H9 (cell line): ENCODE measurements around the gene CD7. TPM values are rescaled to one million over a fixed set of nuclear protein-coding genes. Genes with fewer than 3 reads are reported as not detected.
A peak's percentile ranks its signal among the peaks of the same experiment; 100 is the strongest.

Source experiments
- DNase-seq: peaks from one replicate; pipeline ENCODE4 v3.0.0-alpha.2; 2017
- H2AFZ ChIP-seq: one replicate; pipeline ENCODE4 v1.6.1; 2013; ENCODE audit warnings: mild to moderate bottlenecking, low read length, control low read depth, moderate library complexity
- H2AK5ac ChIP-seq: 2 replicates; pipeline ENCODE4 v1.6.1; 2013; ENCODE audit warnings: low read length, control low read depth, mixed read lengths; ENCODE audit not compliant: insufficient read length
- H2BK120ac ChIP-seq: one replicate; pipeline ENCODE4 v1.6.1; 2013; ENCODE audit warnings: low read depth, mild to moderate bottlenecking, low read length, control low read depth, inconsistent platforms; ENCODE audit not compliant: poor library complexity, severe bottlenecking
- H2BK12ac ChIP-seq: 2 replicates; pipeline ENCODE4 v1.6.1; 2013; ENCODE audit warnings: low read length, control low read depth, mixed read lengths, low read depth; ENCODE audit not compliant: insufficient read length
- H2BK15ac ChIP-seq: 2 replicates; pipeline ENCODE4 v1.6.1; 2013; ENCODE audit warnings: low read depth, low read length, control low read depth
- H2BK20ac ChIP-seq: one replicate; pipeline ENCODE4 v1.6.1; 2013; ENCODE audit warnings: low read depth, mild to moderate bottlenecking, low read length, control low read depth, inconsistent platforms; ENCODE audit not compliant: poor library complexity, severe bottlenecking
- H2BK5ac ChIP-seq: 2 replicates; pipeline ENCODE4 v1.6.1; 2013; ENCODE audit warnings: low read length, control low read depth, mixed read lengths; ENCODE audit not compliant: insufficient read length
- H3K14ac ChIP-seq: 2 replicates; pipeline ENCODE4 v1.6.1; 2013; ENCODE audit warnings: low read length, control low read depth; ENCODE audit not compliant: insufficient read depth
- H3K18ac ChIP-seq: 2 replicates; pipeline ENCODE4 v1.6.1; 2013; ENCODE audit warnings: low read depth, mild to moderate bottlenecking, mixed read lengths, low read length, control low read depth; ENCODE audit not compliant: insufficient read length
- H3K23ac ChIP-seq: 2 replicates; pipeline ENCODE4 v1.6.1; 2013; ENCODE audit warnings: low read length, control low read depth, mixed read lengths, low read depth; ENCODE audit not compliant: insufficient read length
- H3K23me2 ChIP-seq: 2 replicates; pipeline ENCODE4 v1.6.1; 2013; ENCODE audit warnings: low read depth, mild to moderate bottlenecking, mixed read lengths, low read length, control low read depth; ENCODE audit not compliant: insufficient read length, poor library complexity, severe bottlenecking
- H3K27ac ChIP-seq: 2 replicates; pipeline ENCODE4 v1.5.1; 2013; ENCODE audit warnings: low read length, control low read depth, mixed read lengths, low read depth; ENCODE audit not compliant: insufficient read length
- H3K27me3 ChIP-seq: 2 replicates; pipeline ENCODE4 v1.6.1; 2013; ENCODE audit warnings: low read length, control low read depth, inconsistent platforms; ENCODE audit not compliant: insufficient read depth
- H3K4ac ChIP-seq: 2 replicates; pipeline ENCODE4 v1.6.1; 2013; ENCODE audit warnings: low read depth, mild to moderate bottlenecking, control low read depth, inconsistent platforms, low read length, moderate library complexity
- H3K4me1 ChIP-seq: 2 replicates; pipeline ENCODE4 v1.6.1; 2013; ENCODE audit warnings: low read length, control low read depth, inconsistent platforms; ENCODE audit not compliant: insufficient read depth
- H3K4me2 ChIP-seq: 2 replicates; pipeline ENCODE4 v1.6.1; 2013; ENCODE audit warnings: low read length, control low read depth, mixed read lengths; ENCODE audit not compliant: insufficient read length, insufficient read depth
- H3K56ac ChIP-seq: 2 replicates; pipeline ENCODE4 v1.6.1; 2013; ENCODE audit warnings: low read depth, mild to moderate bottlenecking, mixed read lengths, low read length, control low read depth; ENCODE audit not compliant: insufficient read length
- H3K79me1 ChIP-seq: 2 replicates; pipeline ENCODE4 v1.6.1; 2013; ENCODE audit warnings: low read depth, mild to moderate bottlenecking, moderate library complexity, low read length, control low read depth, inconsistent platforms; ENCODE audit not compliant: insufficient read depth, poor library complexity, severe bottlenecking
- H3K79me2 ChIP-seq: 2 replicates; pipeline ENCODE4 v1.6.1; 2013; ENCODE audit warnings: low read length, control low read depth, inconsistent platforms; ENCODE audit not compliant: insufficient read depth
- H3K9ac ChIP-seq: 2 replicates; pipeline ENCODE4 v1.6.1; 2013; ENCODE audit warnings: low read length, control low read depth, mixed read lengths; ENCODE audit not compliant: insufficient read length; ENCODE audit errors: extremely low read depth
- H3K9me3 ChIP-seq: one replicate; pipeline ENCODE4 v1.6.1; 2013; ENCODE audit warnings: low read depth, low read length, inconsistent platforms; ENCODE audit not compliant: control insufficient read depth
- H3T11ph ChIP-seq: one replicate; pipeline ENCODE4 v1.6.1; 2013; ENCODE audit warnings: mild to moderate bottlenecking, low read length, control low read depth, inconsistent platforms
- H4K20me1 ChIP-seq: one replicate; pipeline ENCODE4 v1.6.1; 2013; ENCODE audit not compliant: control insufficient read depth, insufficient read length, insufficient read depth
- H4K5ac ChIP-seq: 2 replicates; pipeline ENCODE4 v1.6.1; 2013; ENCODE audit warnings: low read depth, mild to moderate bottlenecking, mixed read lengths, low read length, control low read depth; ENCODE audit not compliant: insufficient read length
- H4K8ac ChIP-seq: replicated peaks from 2 replicates; pipeline ENCODE4 v1.6.1; 2013; ENCODE audit warnings: low read length, control low read depth, mixed read lengths, low read depth; ENCODE audit not compliant: insufficient read length
- H4K91ac ChIP-seq: 2 replicates; pipeline ENCODE4 v1.6.1; 2013; ENCODE audit warnings: low read depth, mild to moderate bottlenecking, moderate library complexity, mixed read lengths, low read length, control low read depth; ENCODE audit not compliant: insufficient read length
- H3K27ac Mint-ChIP-seq, 3 experiments: 2 replicates in 2 of 3; 3 replicates in 1 of 3; pipeline ENCODE4 v1.8.0; 2020 to 2021; ENCODE audit warnings: mixed read lengths in 3 of 3, mild to moderate bottlenecking in 1 of 3, moderate library complexity in 1 of 3
- H3K27me3 Mint-ChIP-seq: 2 replicates; pipeline ENCODE4 v1.8.0; 2021; ENCODE audit warnings: low read depth, mild to moderate bottlenecking, moderate library complexity, mixed read lengths
- H3K36me3 Mint-ChIP-seq, 3 experiments: 2 replicates in 2 of 3; 3 replicates in 1 of 3; pipeline ENCODE4 v1.8.0; 2020 to 2021; ENCODE audit warnings: low read depth in 3 of 3, mixed read lengths in 3 of 3; ENCODE audit not compliant: insufficient read depth in 1 of 3
- H3K4me1 Mint-ChIP-seq, 2 experiments: 2 replicates each; pipeline ENCODE4 v1.8.0; 2020; ENCODE audit warnings: mixed read lengths in 2 of 2
- H3K4me3 Mint-ChIP-seq, 2 experiments: 2 replicates in 1 of 2; 3 replicates in 1 of 2; pipeline ENCODE4 v1.8.0; 2020 to 2021; ENCODE audit warnings: mild to moderate bottlenecking in 2 of 2, mixed read lengths in 2 of 2, moderate library complexity in 1 of 2
- H3K9me3 Mint-ChIP-seq, 2 experiments: 2 replicates in 1 of 2; 3 replicates in 1 of 2; pipeline ENCODE4 v1.8.0; 2020; ENCODE audit warnings: mild to moderate bottlenecking in 2 of 2, mixed read lengths in 2 of 2, moderate library complexity in 1 of 2
- CTCF ChIP-seq: fragments of 200-600 bp; sonication (generic); conservative IDR thresholded peaks from 3 replicates; pipeline ENCODE4 v1.8.0; 2021; ENCODE audit warnings: antibody characterized with exemption, mild to moderate bottlenecking
- WGBS: extraction: QIAGEN DNeasy Blood & Tissue Kit; methylation state at CpG from one replicate; pipeline ENCODE4 v1.1.7; 2013; ENCODE audit warnings: missing lambda C conversion rate, low lambda C conversion rate, mixed read lengths; ENCODE audit not compliant: insufficient read length; ENCODE audit errors: extremely low coverage; 5-methylcytosine and 5-hydroxymethylcytosine counted together
- total RNA-seq: library from RNA; stranded (reverse); gene quantifications from 2 replicates; pipeline ENCODE4 v1.2.1, GENCODE V29; 2021

The CD7 gene
- total RNA-seq, 1 experiment from 2014 or later = 0.35 TPM

DNA sequence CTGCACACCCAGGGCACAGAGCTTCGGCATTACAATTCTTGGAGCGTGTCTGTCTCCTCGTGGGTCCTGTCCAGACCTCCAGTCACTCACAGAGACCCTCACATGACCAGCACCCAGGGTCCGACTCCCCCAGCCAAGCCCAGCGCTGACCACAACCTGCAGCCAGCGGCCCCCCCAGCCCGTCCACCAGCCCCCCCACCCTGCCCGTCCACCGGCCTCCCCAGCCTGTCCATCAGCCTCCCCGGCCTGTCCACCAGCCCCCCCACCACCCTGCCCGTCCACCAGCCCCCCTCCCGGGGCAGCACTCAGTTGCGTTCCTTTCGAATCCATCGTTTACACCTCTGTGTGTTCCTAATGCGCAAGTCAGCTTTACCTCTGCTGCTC, 10.3 kb upstream of the CD7 start:
- no peak overlapping the region for H3K4me2 ChIP-seq
- H3K27ac ChIP-seq = no peak overlapping the region
- H3K23ac ChIP-seq = no peak overlapping the region
- H2BK12ac ChIP-seq = no peak overlapping the region
- H3K18ac ChIP-seq = no peak overlapping the region
- no peaks in the 10 kb centered on the region for H3K9me3 ChIP-seq
- H2BK20ac ChIP-seq = no peak overlapping the region
- H3K4me1 ChIP-seq = peaks cover 5% of the 10 kb centered on the region; the same call in 1 of the 2 replicates
- Mint-ChIP-seq H3K27ac (no peak overlapping the region), H3K27me3 (peaks cover 51% of the 10 kb centered on the region), H3K4me1 (peaks cover 16 to 31% of the 10 kb centered on the region in 2 experiments), H3K36me3 (no peaks in the 10 kb centered on the region), H3K9me3 (no peaks in the 10 kb centered on the region), H3K4me3 (peak overlapping the region in 1 of 2 experiments; percentile 35; a peak in 1 of 5 replicates)
- no peak overlapping the region for H3K14ac ChIP-seq
- no peak overlapping the region for H4K8ac ChIP-seq
- TF ChIP-seq CTCF = no peak
- no peak overlapping the region for H2BK120ac ChIP-seq
- no peak overlapping the region for H4K91ac ChIP-seq
- H3K23me2 ChIP-seq = no peaks in the 10 kb centered on the region
- no peaks in the 10 kb centered on the region for H3K79me2 ChIP-seq
- no peak for DNase-seq
- no CpG with 5 or more reads among the region's 16 CpGs for WGBS
- H3K56ac ChIP-seq = no peak overlapping the region
- no peak overlapping the region for H2AFZ ChIP-seq
- no peak overlapping the region for H2BK15ac ChIP-seq
- H3K27me3 ChIP-seq = peaks cover under 1% of the 10 kb centered on the region; the same call in 1 of the 2 replicates
- no peak overlapping the region for H3K9ac ChIP-seq
- H3K79me1 ChIP-seq = no peaks in the 10 kb centered on the region
- H4K20me1 ChIP-seq = no peaks in the 10 kb centered on the region
- no peak overlapping the region for H4K5ac ChIP-seq
- H2BK5ac ChIP-seq = no peak overlapping the region
- no peak overlapping the region for H2AK5ac ChIP-seq
- H3K4ac ChIP-seq = no peak overlapping the region
- H3T11ph ChIP-seq = no peak overlapping the region
